ENCODE measurements around the gene IFITM5. TPM values are rescaled to one million over a fixed set of nuclear protein-coding genes. Genes with fewer than 3 reads are reported as not detected.

The IFITM5 gene
- total and polyA plus RNA-seq, 2 of the 8 experiments (the other 6 are each of a cell fraction or from before 2014, with no cell fraction given): not detected

GRCh38 chr11:299951-300735 is 817 bp upstream of the IFITM5 start:
- no peak overlapping the region for H3K4me3 ChIP-seq (ENCODE audit: extremely low read depth in 1 of 4, insufficient read depth in 2 of 4, low read depth in 3 of 4, low read length in 4 of 4)
- peak in 2 of 3 experiments; percentile 11 to 51; a peak in 3 of 4 replicates for TF ChIP-seq CTCF (IDR thresholded peaks at IDR 0.05; ENCODE audit: control extremely low read depth in 1 of 3, insufficient read depth in 1 of 3, low read depth in 1 of 3, low read length in 3 of 3)
- TF ChIP-seq TEAD4 (IDR thresholded peaks at IDR 0.05; ENCODE audit: low read depth, low read length): no peak
- no peak for TF ChIP-seq SRF (IDR thresholded peaks at IDR 0.05; ENCODE audit: low read depth, low read length)
- TF ChIP-seq NANOG (IDR thresholded peaks at IDR 0.05; ENCODE audit: insufficient read depth, low read depth, low read length, poor library complexity, severe bottlenecking): no peak
- TF ChIP-seq POLR2AphosphoS5 (IDR thresholded peaks at IDR 0.05; ENCODE audit: low read depth, low read length): no peak
- TF ChIP-seq JUND (IDR thresholded peaks at IDR 0.05; ENCODE audit: low read length): no peak
- no peak for TF ChIP-seq ATF2 (IDR thresholded peaks at IDR 0.05; ENCODE audit: low read length)

More at GRCh38 chr11:299951-300735, 817 bp upstream of the IFITM5 start:
- Histone ChIP-seq H2BK120ac (replicated peaks; ENCODE audit: low read depth, low read length) (peak overlapping the region; percentile 71), H4K20me1 (replicated peaks in 1 of 2; ENCODE audit: control insufficient read depth in 1 of 2, insufficient read depth in 2 of 2, low read length in 2 of 2) (no peaks in the 10 kb centered on the region), H3K9ac (replicated peaks in 1 of 4; ENCODE audit: extremely low read depth in 1 of 4, low read depth in 3 of 4, low read length in 3 of 4) (no peak overlapping the region), H2AK5ac (ENCODE audit: low read depth, low read length) (peak overlapping the region; percentile 93), H3K27me3 (replicated peaks in 1 of 4; ENCODE audit: control insufficient read depth in 3 of 4, extremely low read depth in 1 of 4, insufficient read depth in 3 of 4, low read length in 3 of 4) (no peaks in the 10 kb centered on the region; a peak in 1 of 7 replicates), H3K79me1 (ENCODE audit: low read depth, low read length) (no peaks in the 10 kb centered on the region), H3K4me1 (replicated peaks in 1 of 4; ENCODE audit: control insufficient read depth in 3 of 4, insufficient read depth in 4 of 4, low read length in 3 of 4) (peaks cover 6 to 29% (median 15%) of the 10 kb centered on the region in 4 experiments), H2BK5ac (ENCODE audit: low read depth, low read length) (peak overlapping the region; percentile 82; the same call in 1 of the 2 replicates), H4K5ac (ENCODE audit: insufficient read length, low read depth, low read length) (peak overlapping the region; percentile 39), H4K91ac (replicated peaks; ENCODE audit: insufficient read length, low read length) (peak overlapping the region; percentile 99), H3K4ac (replicated peaks; ENCODE audit: insufficient read length, low read depth, low read length) (peak overlapping the region; percentile 81), H3K4me2 (ENCODE audit: insufficient read depth in 1 of 2, low read depth in 2 of 2, low read length in 2 of 2) (peak overlapping the region in 1 of 2 experiments; percentile 16; a peak in 1 of 4 replicates), H4K8ac (ENCODE audit: extremely low read depth, insufficient read depth, low read length) (no peak overlapping the region; the same call in 1 of the 2 replicates), H2BK15ac (ENCODE audit: low read length) (peak overlapping the region; percentile 66; the same call in 1 of the 2 replicates), H3K27ac (ENCODE audit: low read depth, low read length) (no peak overlapping the region), H2BK12ac (ENCODE audit: low read depth, low read length) (peak overlapping the region; percentile 100), H3K14ac (ENCODE audit: insufficient read length) (no peak overlapping the region), H2BK20ac (ENCODE audit: low read length) (peak overlapping the region; percentile 23; the same call in 1 of the 2 replicates), H3K9me3 (ENCODE audit: insufficient read depth in 2 of 2, low read depth in 1 of 2, low read length in 1 of 2) (no peaks in the 10 kb centered on the region), H3K36me3 (ENCODE audit: control insufficient read depth in 2 of 4, insufficient read depth in 4 of 4, low read length in 3 of 4) (peaks cover 0 to under 1% (median 0%) of the 10 kb centered on the region in 4 experiments; a peak in 1 of 8 replicates), H3K79me2 (ENCODE audit: control insufficient read depth in 1 of 2, insufficient read depth in 2 of 2, low read length in 2 of 2) (no peaks in the 10 kb centered on the region), H3K23ac (ENCODE audit: insufficient read length) (no peak overlapping the region), H3K23me2 (ENCODE audit: low read depth, low read length) (no peaks in the 10 kb centered on the region), H2AFZ (ENCODE audit: low read length) (no peak overlapping the region), H3K56ac (replicated peaks; ENCODE audit: insufficient read length, low read depth, low read length) (no peak overlapping the region), H3K18ac (ENCODE audit: extremely low read depth, low read length) (peak overlapping the region; percentile 93)
- FAIRE-seq (no peak), DNase-seq (ENCODE audit: low read depth in 1 of 2, low spot score in 2 of 2) (no peak)
- POLR2A ChIA-PET (ENCODE audit: partially characterized antibody): interaction anchor here (0.8 to 5.2 kb wide), 12 partner anchors 9 to 118 kb away, joined by 3 to 51 read pairs (median 4); partner anchors contain the start of gene PGGHG
- CTCF ChIA-PET (ENCODE audit: partially characterized antibody): interaction anchor here (0.6 to 3.5 kb wide), 12 partner anchors 10 to 101 kb away, joined by 3 to 31 read pairs (median 4); no protein-coding TSS in a partner anchor
- WGBS, 2 experiments (ENCODE audit: extremely low coverage in 1 of 2, insufficient coverage in 1 of 2, insufficient read length in 1 of 2, insufficient replicate concordance in 2 of 2, low coverage in 1 of 2, low lambda C conversion rate in 2 of 2, missing lambda C conversion rate in 1 of 2): 73% methylated on average over 16 of the region's 20 CpGs; no CpG with 5 or more reads in 1 of the 2 experiments
